Measurements from ENCODE around the gene MFSD2A.

DNA sequence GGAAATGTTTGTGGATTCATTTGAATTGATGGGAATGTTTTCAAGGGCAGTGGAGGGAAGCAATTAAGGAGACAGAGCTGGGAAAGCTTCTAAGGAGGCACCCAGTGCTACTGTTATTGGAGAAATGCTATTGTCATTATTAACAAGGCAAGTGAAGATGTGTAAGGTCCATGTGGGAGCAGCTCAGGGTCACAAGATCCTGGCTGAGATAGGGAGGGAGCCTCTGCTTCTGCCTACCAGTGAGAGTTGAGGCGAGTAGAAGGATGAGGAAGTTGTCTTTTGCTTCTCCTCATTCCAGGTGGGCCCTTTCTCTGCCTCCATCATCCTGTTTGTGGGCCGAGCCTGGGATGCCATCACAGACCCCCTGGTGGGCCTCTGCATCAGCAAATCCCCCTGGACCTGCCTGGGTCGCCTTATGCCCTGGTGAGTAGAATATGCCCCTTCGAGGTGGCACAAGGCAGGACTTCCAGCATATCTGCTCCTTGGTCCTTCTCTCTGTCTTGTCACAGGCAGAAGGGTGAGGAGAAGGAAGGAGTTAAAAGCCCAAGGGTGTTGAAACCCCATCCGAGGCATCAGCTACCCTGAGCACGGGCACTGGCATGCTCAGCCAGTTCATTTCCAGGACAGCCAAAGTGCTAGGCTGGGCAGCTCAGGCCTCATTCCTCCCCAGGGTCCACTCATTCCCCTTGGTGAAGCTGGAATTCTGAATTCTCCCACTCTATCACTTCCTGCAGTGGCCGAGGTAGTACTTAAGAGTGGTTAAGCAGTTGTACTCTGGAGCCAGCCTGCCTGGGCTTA lies 3.7 kb downstream of the MFSD2A start:
- TF ChIP-seq POLR2A (conservative IDR thresholded peaks at IDR 0.05) (no peak), CAMTA2 (CRISPR knock-in tag; conservative IDR thresholded peaks at IDR 0.05) (no peak), EWSR1 (IDR thresholded peaks at IDR 0.05; ENCODE audit: borderline replicate concordance, low read depth, partially characterized antibody) (no peak), HEY1 (CRISPR knock-in tag; IDR thresholded peaks at IDR 0.05; ENCODE audit: borderline replicate concordance) (no peak), GTF2F1 (IDR thresholded peaks at IDR 0.05; ENCODE audit: low read depth, low read length) (no peak)
- TF ChIP-seq, protein P1, sequence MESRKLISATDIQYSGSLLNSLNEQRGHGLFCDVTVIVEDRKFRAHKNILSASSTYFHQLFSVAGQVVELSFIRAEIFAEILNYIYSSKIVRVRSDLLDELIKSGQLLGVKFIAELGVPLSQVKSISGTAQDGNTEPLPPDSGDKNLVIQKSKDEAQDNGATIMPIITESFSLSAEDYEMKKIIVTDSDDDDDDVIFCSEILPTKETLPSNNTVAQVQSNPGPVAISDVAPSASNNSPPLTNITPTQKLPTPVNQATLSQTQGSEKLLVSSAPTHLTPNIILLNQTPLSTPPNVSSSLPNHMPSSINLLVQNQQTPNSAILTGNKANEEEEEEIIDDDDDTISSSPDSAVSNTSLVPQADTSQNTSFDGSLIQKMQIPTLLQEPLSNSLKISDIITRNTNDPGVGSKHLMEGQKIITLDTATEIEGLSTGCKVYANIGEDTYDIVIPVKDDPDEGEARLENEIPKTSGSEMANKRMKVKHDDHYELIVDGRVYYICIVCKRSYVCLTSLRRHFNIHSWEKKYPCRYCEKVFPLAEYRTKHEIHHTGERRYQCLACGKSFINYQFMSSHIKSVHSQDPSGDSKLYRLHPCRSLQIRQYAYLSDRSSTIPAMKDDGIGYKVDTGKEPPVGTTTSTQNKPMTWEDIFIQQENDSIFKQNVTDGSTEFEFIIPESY (CRISPR knock-in tag; IDR thresholded peaks at IDR 0.05): no peak
- TF ChIP-seq, protein P2, sequence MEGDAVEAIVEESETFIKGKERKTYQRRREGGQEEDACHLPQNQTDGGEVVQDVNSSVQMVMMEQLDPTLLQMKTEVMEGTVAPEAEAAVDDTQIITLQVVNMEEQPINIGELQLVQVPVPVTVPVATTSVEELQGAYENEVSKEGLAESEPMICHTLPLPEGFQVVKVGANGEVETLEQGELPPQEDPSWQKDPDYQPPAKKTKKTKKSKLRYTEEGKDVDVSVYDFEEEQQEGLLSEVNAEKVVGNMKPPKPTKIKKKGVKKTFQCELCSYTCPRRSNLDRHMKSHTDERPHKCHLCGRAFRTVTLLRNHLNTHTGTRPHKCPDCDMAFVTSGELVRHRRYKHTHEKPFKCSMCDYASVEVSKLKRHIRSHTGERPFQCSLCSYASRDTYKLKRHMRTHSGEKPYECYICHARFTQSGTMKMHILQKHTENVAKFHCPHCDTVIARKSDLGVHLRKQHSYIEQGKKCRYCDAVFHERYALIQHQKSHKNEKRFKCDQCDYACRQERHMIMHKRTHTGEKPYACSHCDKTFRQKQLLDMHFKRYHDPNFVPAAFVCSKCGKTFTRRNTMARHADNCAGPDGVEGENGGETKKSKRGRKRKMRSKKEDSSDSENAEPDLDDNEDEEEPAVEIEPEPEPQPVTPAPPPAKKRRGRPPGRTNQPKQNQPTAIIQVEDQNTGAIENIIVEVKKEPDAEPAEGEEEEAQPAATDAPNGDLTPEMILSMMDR (IDR thresholded peaks at IDR 0.05 in 2 of 3, conservative IDR thresholded peaks at IDR 0.05 in 1 of 3; ENCODE audit: insufficient read depth in 2 of 3, low read depth in 1 of 3, low read length in 3 of 3): no peak
- TF ChIP-seq, protein P3, sequence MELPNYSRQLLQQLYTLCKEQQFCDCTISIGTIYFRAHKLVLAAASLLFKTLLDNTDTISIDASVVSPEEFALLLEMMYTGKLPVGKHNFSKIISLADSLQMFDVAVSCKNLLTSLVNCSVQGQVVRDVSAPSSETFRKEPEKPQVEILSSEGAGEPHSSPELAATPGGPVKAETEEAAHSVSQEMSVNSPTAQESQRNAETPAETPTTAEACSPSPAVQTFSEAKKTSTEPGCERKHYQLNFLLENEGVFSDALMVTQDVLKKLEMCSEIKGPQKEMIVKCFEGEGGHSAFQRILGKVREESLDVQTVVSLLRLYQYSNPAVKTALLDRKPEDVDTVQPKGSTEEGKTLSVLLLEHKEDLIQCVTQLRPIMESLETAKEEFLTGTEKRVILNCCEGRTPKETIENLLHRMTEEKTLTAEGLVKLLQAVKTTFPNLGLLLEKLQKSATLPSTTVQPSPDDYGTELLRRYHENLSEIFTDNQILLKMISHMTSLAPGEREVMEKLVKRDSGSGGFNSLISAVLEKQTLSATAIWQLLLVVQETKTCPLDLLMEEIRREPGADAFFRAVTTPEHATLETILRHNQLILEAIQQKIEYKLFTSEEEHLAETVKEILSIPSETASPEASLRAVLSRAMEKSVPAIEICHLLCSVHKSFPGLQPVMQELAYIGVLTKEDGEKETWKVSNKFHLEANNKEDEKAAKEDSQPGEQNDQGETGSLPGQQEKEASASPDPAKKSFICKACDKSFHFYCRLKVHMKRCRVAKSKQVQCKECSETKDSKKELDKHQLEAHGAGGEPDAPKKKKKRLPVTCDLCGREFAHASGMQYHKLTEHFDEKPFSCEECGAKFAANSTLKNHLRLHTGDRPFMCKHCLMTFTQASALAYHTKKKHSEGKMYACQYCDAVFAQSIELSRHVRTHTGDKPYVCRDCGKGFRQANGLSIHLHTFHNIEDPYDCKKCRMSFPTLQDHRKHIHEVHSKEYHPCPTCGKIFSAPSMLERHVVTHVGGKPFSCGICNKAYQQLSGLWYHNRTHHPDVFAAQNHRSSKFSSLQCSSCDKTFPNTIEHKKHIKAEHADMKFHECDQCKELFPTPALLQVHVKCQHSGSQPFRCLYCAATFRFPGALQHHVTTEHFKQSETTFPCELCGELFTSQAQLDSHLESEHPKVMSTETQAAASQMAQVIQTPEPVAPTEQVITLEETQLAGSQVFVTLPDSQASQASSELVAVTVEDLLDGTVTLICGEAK (IDR thresholded peaks at IDR 0.05): no peak
- TF ChIP-seq, protein P3 (CRISPR knock-in tag; IDR thresholded peaks at IDR 0.05): no peak

All from K562 (cell line).